Measurements from ENCODE around the gene KIF1B.

GRCh38 chr1:10308001-10308400 is 97.6 kb downstream of the KIF1B start:
- TF ChIP-seq CTCF (IDR thresholded peaks at IDR 0.05), result no peak
- no peak for TF ChIP-seq POLR2A (IDR thresholded peaks at IDR 0.05)
- TF ChIP-seq EP300 (IDR thresholded peaks at IDR 0.05), result no peak
- TF ChIP-seq POLR2AphosphoS5 (IDR thresholded peaks at IDR 0.05), result no peak

All from sigmoid colon (tissue), 4 donors.